ENCODE data around the gene MEOX1.

MEOX1 gene

GRCh38 chr17:43698678-43699437 is 37.1 kb upstream of the MEOX1 start:
- peaks cover 0 to 66% (median 0%) of the 10 kb centered on the region in 11 experiments; a peak in 5 of 22 replicates for H4K20me1 ChIP-seq
- no peak overlapping the region for H3K4me3 ChIP-seq
- peaks cover 15 to 33% (median 24%) of the 10 kb centered on the region in 10 experiments for H3K4me1 ChIP-seq
- H3K36me3 ChIP-seq = no peaks in the 10 kb centered on the region
- peaks cover 0 to 77% (median 3%) of the 10 kb centered on the region in 11 experiments; a peak in 9 of 22 replicates for H3K27me3 ChIP-seq
- no peak overlapping the region for H3K4me2 ChIP-seq
- no peak overlapping the region for H3K27ac ChIP-seq
- no peak overlapping the region for H3K9ac ChIP-seq
- H3K9me3 ChIP-seq (replicated peaks in 1 of 11) = peaks cover 0 to 15% (median 0%) of the 10 kb centered on the region in 11 experiments; a peak in 6 of 22 replicates
- no peak for TF ChIP-seq Cebpa-rat (IDR thresholded peaks at IDR 0.05)

GRCh38 chr17:43697937-43698336 is 36.2 kb upstream of the MEOX1 start:
- Histone ChIP-seq H4K20me1 (peaks cover 0 to 60% (median 0%) of the 10 kb centered on the region in 11 experiments; a peak in 5 of 22 replicates), H3K9me3 (replicated peaks in 1 of 11) (peaks cover 0 to 13% (median 0%) of the 10 kb centered on the region in 11 experiments; a peak in 6 of 22 replicates), H3K4me3 (no peak overlapping the region), H3K4me1 (peaks cover 15 to 33% (median 24%) of the 10 kb centered on the region in 10 experiments), H3K36me3 (no peaks in the 10 kb centered on the region), H3K9ac (no peak overlapping the region), H3K27ac (no peak overlapping the region), H3K27me3 (peaks cover 0 to 68% (median 3%) of the 10 kb centered on the region in 11 experiments; a peak in 9 of 22 replicates), H3K4me2 (no peak overlapping the region)
- TF ChIP-seq Cebpa-rat (IDR thresholded peaks at IDR 0.05) = no peak

GRCh38 chr17:43696891-43697290 is 35.2 kb upstream of the MEOX1 start:
- H3K9ac ChIP-seq = no peak overlapping the region
- H3K4me2 ChIP-seq = peak overlapping the region in 3 of 11 experiments; percentile 24 to 48 (median 45); a peak in 3 of 22 replicates
- peaks cover 0 to 50% (median 0%) of the 10 kb centered on the region in 11 experiments; a peak in 5 of 22 replicates for H4K20me1 ChIP-seq
- H3K36me3 ChIP-seq = no peaks in the 10 kb centered on the region
- TF ChIP-seq Cebpa-rat (IDR thresholded peaks at IDR 0.05) = no peak
- H3K9me3 ChIP-seq (replicated peaks in 1 of 11) = peaks cover 0 to 7% (median 0%) of the 10 kb centered on the region in 11 experiments; a peak in 6 of 22 replicates
- no peak overlapping the region for H3K4me3 ChIP-seq
- peaks cover 0 to 58% (median 3%) of the 10 kb centered on the region in 11 experiments; a peak in 9 of 22 replicates for H3K27me3 ChIP-seq
- H3K27ac ChIP-seq = no peak overlapping the region
- peaks cover 13 to 29% (median 22%) of the 10 kb centered on the region in 10 experiments for H3K4me1 ChIP-seq

- H3K4me1 ChIP-seq = peaks cover 6 to 24% (median 16%) of the 10 kb centered on the region in 10 experiments
- H3K4me3 ChIP-seq = no peak overlapping the region
- peaks cover 0 to 54% (median 3%) of the 10 kb centered on the region in 11 experiments; a peak in 9 of 22 replicates for H3K27me3 ChIP-seq
- H3K4me2 ChIP-seq = peak overlapping the region in 6 of 11 experiments; percentile 6 to 58 (median 36); a peak in 10 of 22 replicates
- H3K9ac ChIP-seq = no peak overlapping the region
- TF ChIP-seq Cebpa-rat (IDR thresholded peaks at IDR 0.05) = no peak
- no peaks in the 10 kb centered on the region for H3K36me3 ChIP-seq
- peaks cover 0 to 46% (median 0%) of the 10 kb centered on the region in 11 experiments; a peak in 5 of 22 replicates for H4K20me1 ChIP-seq
- H3K27ac ChIP-seq = no peak overlapping the region
- peaks cover 0 to 7% (median 0%) of the 10 kb centered on the region in 11 experiments; a peak in 6 of 22 replicates for H3K9me3 ChIP-seq (replicated peaks in 1 of 11)
Measured at GRCh38 chr17:43695970-43696865, 34.5 kb upstream of the MEOX1 start.

GRCh38 chr17:43694081-43694870 is 32.6 kb upstream of the MEOX1 start:
- H3K4me3 ChIP-seq = no peak overlapping the region
- no peak overlapping the region for H3K4me2 ChIP-seq
- H3K9ac ChIP-seq = no peak overlapping the region

GRCh38 chr17:43691317-43691693 is 29.6 kb upstream of the MEOX1 start:
- peaks cover 0 to 9% (median 0%) of the 10 kb centered on the region in 11 experiments; a peak in 4 of 22 replicates for H4K20me1 ChIP-seq
- H3K4me2 ChIP-seq = no peak overlapping the region
- peaks cover 0 to 6% (median 0%) of the 10 kb centered on the region in 11 experiments; a peak in 5 of 22 replicates for H3K27me3 ChIP-seq
- peaks cover 0 to 8% (median 5%) of the 10 kb centered on the region in 10 experiments; a peak in 10 of 20 replicates for H3K4me1 ChIP-seq
- no peak overlapping the region for H3K4me3 ChIP-seq
- H3K9ac ChIP-seq = no peak overlapping the region
- no peak overlapping the region for H3K27ac ChIP-seq
- TF ChIP-seq Cebpa-rat (IDR thresholded peaks at IDR 0.05) = no peak
- no peaks in the 10 kb centered on the region for H3K36me3 ChIP-seq
- H3K9me3 ChIP-seq (replicated peaks in 1 of 11) = no peaks in the 10 kb centered on the region

More at GRCh38 chr17:43694081-43694870, 32.6 kb upstream of the MEOX1 start:
- Histone ChIP-seq H3K27me3 (peaks cover 0 to 36% (median 0%) of the 10 kb centered on the region in 11 experiments; a peak in 9 of 22 replicates), H4K20me1 (peaks cover 0 to 31% (median 0%) of the 10 kb centered on the region in 11 experiments; a peak in 5 of 22 replicates), H3K27ac (no peak overlapping the region), H3K9me3 (replicated peaks in 1 of 11) (peaks cover 0 to 5% (median 0%) of the 10 kb centered on the region in 11 experiments; a peak in 6 of 22 replicates), H3K4me1 (peaks cover 0 to 15% (median 8%) of the 10 kb centered on the region in 10 experiments; a peak in 10 of 20 replicates), H3K36me3 (no peaks in the 10 kb centered on the region)
- TF ChIP-seq Cebpa-rat (IDR thresholded peaks at IDR 0.05) = no peak

- no peaks in the 10 kb centered on the region for H3K9me3 ChIP-seq (replicated peaks in 1 of 11)
- no peak overlapping the region for H3K4me2 ChIP-seq
- no peak for TF ChIP-seq Cebpa-rat (IDR thresholded peaks at IDR 0.05)
- H3K9ac ChIP-seq = no peak overlapping the region
- peaks cover 0 to 3% (median 0%) of the 10 kb centered on the region in 11 experiments; a peak in 2 of 22 replicates for H3K27me3 ChIP-seq
- no peak overlapping the region for H3K27ac ChIP-seq
- H4K20me1 ChIP-seq = peaks cover 0 to 4% (median 0%) of the 10 kb centered on the region in 11 experiments; a peak in 1 of 22 replicates
- H3K4me3 ChIP-seq = no peak overlapping the region
- peaks cover 0 to 2% (median under 1%) of the 10 kb centered on the region in 10 experiments; a peak in 8 of 20 replicates for H3K4me1 ChIP-seq
- H3K36me3 ChIP-seq = no peaks in the 10 kb centered on the region
Measured at GRCh38 chr17:43690624-43691316, 29.0 kb upstream of the MEOX1 start.
